HCT116 (cell line): Measurements from ENCODE around the gene KRT15. TPM values are rescaled to one million over a fixed set of nuclear protein-coding genes. Genes with fewer than 3 reads are reported as not detected.

ENCODE experiments used
- ATAC-seq: fragments of 200-7000 bp; cut with Tn5 transposase; 2 replicates; pipeline ENCODE4 v1.9.1; 2020; ENCODE audit warnings: mild to moderate bottlenecking, moderate library complexity
- BruUV-seq: library from RNA; stranded (reverse); fragments of 400-500 nt; replicated peaks from 2 replicates; lab custom pipeline; 2021; lab: Mats Ljungman, UMichigan
- CTCF ChIA-PET: fragments of 300-600 bp; sonication (Branson Sonifier 250); formaldehyde crosslinking; loops from one replicate; lab custom pipeline; 2021; ENCODE audit warnings: antibody characterized with exemption; lab: Charles Lee
- POLR2A ChIA-PET: fragments of 300-600, 350-600 bp; sonication (Branson Sonifier 250); formaldehyde crosslinking; loops from one replicate; lab custom pipeline; 2021; ENCODE audit warnings: antibody characterized with exemption; lab: Charles Lee
- RAD21 ChIA-PET, 2 experiments: fragments of 300-600 bp; sonication (Branson Sonifier 250); formaldehyde crosslinking; loops; one replicate each; lab custom pipeline; 2023; ENCODE audit warnings: low total read pairs in 2 of 2; ENCODE audit not compliant: uncharacterized antibody in 2 of 2, unreplicated experiment in 2 of 2, low non-redundant PET in 1 of 2; lab: Charles Lee
- DNase-seq: peaks from one replicate; pipeline ENCODE4 v3.0.0-alpha.2; 2010; ENCODE audit warnings: low read depth, low spot score
- H2AFZ ChIP-seq: fragments of 200-600 bp; shearing (Covaris generic), sonication (generic); 2 replicates; pipeline ENCODE4 v1.6.1; 2017; ENCODE audit warnings: low read depth, mixed run types, mixed read lengths, antibody characterized with exemption, low read length; ENCODE audit not compliant: poor library complexity, severe bottlenecking
- H3K27ac ChIP-seq: 2 replicates; pipeline ENCODE4 v1.5.1; 2012; ENCODE audit warnings: low read depth, low read length
- H3K27me3 ChIP-seq: fragments of 200-600 bp; sonication (generic); 2 replicates; pipeline ENCODE4 v1.6.1; 2016; ENCODE audit warnings: mixed run types, low read length, mixed read lengths; ENCODE audit not compliant: insufficient read depth
- H3K36me3 ChIP-seq, 2 experiments: fragments of 200-500 bp in 1 of 2; fragments of 200-600 bp in 1 of 2; sonication (Bioruptor generic) in 1 of 2; sonication (generic) in 1 of 2; 2 replicates each; pipeline versions ENCODE4 v1.5.1 to v1.6.1; 2014 to 2016; ENCODE audit warnings: low read length in 2 of 2, inconsistent platforms in 1 of 2, mixed read lengths in 1 of 2, mixed run types in 1 of 2; ENCODE audit not compliant: insufficient read depth in 2 of 2, control insufficient read depth in 1 of 2
- H3K4me1 ChIP-seq, 2 experiments: fragments of 200-600 bp in 1 of 2; sonication (generic) in 1 of 2; 2 replicates each; pipeline versions ENCODE4 v1.5.1 to v1.6.1; 2012 to 2017; ENCODE audit warnings: low read length in 2 of 2, inconsistent platforms in 1 of 2, mild to moderate bottlenecking in 1 of 2, mixed read lengths in 1 of 2, mixed run types in 1 of 2, moderate library complexity in 1 of 2; ENCODE audit not compliant: insufficient read depth in 2 of 2, control insufficient read depth in 1 of 2
- H3K4me2 ChIP-seq: fragments of 200-600 bp; sonication (generic); 2 replicates; pipeline ENCODE4 v1.6.1; 2017; ENCODE audit warnings: mixed run types, low read length, mixed read lengths
- H3K4me3 ChIP-seq, 2 experiments: fragments of 200-600 bp in 1 of 2; sonication (generic) in 1 of 2; replicated peaks in 1 of 2; 2 replicates each; pipeline ENCODE4 v1.5.1; 2011 to 2016; ENCODE audit warnings: low read length in 2 of 2, control low read depth in 1 of 2, low read depth in 1 of 2, mild to moderate bottlenecking in 1 of 2, mixed read lengths in 1 of 2, mixed run types in 1 of 2
- H3K79me2 ChIP-seq: fragments of 200-600 bp; sonication (generic); 2 replicates; pipeline ENCODE4 v1.6.1; 2017; ENCODE audit warnings: mild to moderate bottlenecking, mixed run types, low read length, moderate library complexity, mixed read lengths; ENCODE audit not compliant: insufficient read depth
- H3K9ac ChIP-seq: fragments of 200-600 bp; sonication (generic); 2 replicates; pipeline ENCODE4 v1.6.1; 2016; ENCODE audit warnings: low read length, mixed read lengths
- H3K9me2 ChIP-seq: fragments of 200-600 bp; sonication (generic), shearing (Covaris generic); 2 replicates; pipeline ENCODE4 v1.6.1; 2017; ENCODE audit warnings: mixed run types, mild to moderate bottlenecking, moderate library complexity; ENCODE audit not compliant: insufficient read depth
- H3K9me3 ChIP-seq, 2 experiments: fragments of 200-500 bp in 1 of 2; fragments of 200-600 bp in 1 of 2; sonication (Bioruptor generic) in 1 of 2; sonication (generic) in 1 of 2; 2 replicates each; pipeline ENCODE4 v1.6.1; 2014 to 2017; ENCODE audit warnings: low read length in 2 of 2, mixed read lengths in 2 of 2, inconsistent platforms in 1 of 2, low read depth in 1 of 2, mild to moderate bottlenecking in 1 of 2, mixed run types in 1 of 2, moderate library complexity in 1 of 2; ENCODE audit not compliant: control insufficient read depth in 1 of 2, insufficient read depth in 1 of 2
- H4K20me1 ChIP-seq: fragments of 200-600 bp; sonication (generic), shearing (Covaris generic); 2 replicates; pipeline ENCODE4 v1.6.1; 2017; ENCODE audit warnings: mixed run types, mild to moderate bottlenecking, moderate library complexity; ENCODE audit not compliant: insufficient read depth
- CEBPB ChIP-seq: IDR thresholded peaks from 2 replicates; pipeline ENCODE4 v1.6.1; 2012; ENCODE audit warnings: low read depth
- CTCF ChIP-seq, 3 experiments: fragments of 200-600 bp in 1 of 3; sonication (generic) in 1 of 3; IDR thresholded peaks in 2 of 3; conservative IDR thresholded peaks in 1 of 3; 2 replicates each; pipeline ENCODE4 v1.5.1; 2012 to 2017; ENCODE audit warnings: low read depth in 2 of 3, low read length in 2 of 3, antibody characterized with exemption in 1 of 3, borderline replicate concordance in 1 of 3, control low read depth in 1 of 3, mild to moderate bottlenecking in 1 of 3, mixed read lengths in 1 of 3, mixed run types in 1 of 3, moderate library complexity in 1 of 3; ENCODE audit not compliant: insufficient read depth in 1 of 3
- EZH2phosphoT487 ChIP-seq: fragments of 200-600 bp; IDR thresholded peaks from 2 replicates; pipeline ENCODE4 v1.6.1; 2018; ENCODE audit warnings: antibody characterized with exemption, borderline replicate concordance
- FOSL1 ChIP-seq: IDR thresholded peaks from 2 replicates; pipeline ENCODE4 v1.6.1; 2012; ENCODE audit warnings: low read depth
- TCF7L2 ChIP-seq: IDR thresholded peaks from 2 replicates; pipeline ENCODE4 v1.7.0; 2011; ENCODE audit warnings: borderline replicate concordance, inconsistent platforms; ENCODE audit not compliant: insufficient read depth, insufficient read length; ENCODE audit errors: extremely low read depth
- ZNF274 ChIP-seq: fragments of 200-500 bp; sonication (Bioruptor generic); IDR thresholded peaks from 2 replicates; pipeline ENCODE4 v1.6.1; 2014; ENCODE audit warnings: mild to moderate bottlenecking, low read depth, low read length, inconsistent platforms
- intact Hi-C: fragments of 100-400 bp; cut with micrococcal nuclease; formaldehyde crosslinking; loops from 2 replicates; pipeline ENCODE4 v1.10.0; 2022
- total RNA-seq: library from RNA; stranded (reverse); gene quantifications from one replicate; pipeline ENCODE4 v1.2.1, GENCODE V29; 2021; ENCODE audit not compliant: unreplicated experiment

The KRT15 gene
- total RNA-seq, 1 experiment from 2014 or later, result 37.1 TPM

- no peak overlapping the region for H3K4me2 ChIP-seq
- no peak overlapping the region for H3K9ac ChIP-seq
- no peaks in the 10 kb centered on the region for H3K9me3 ChIP-seq
- no peak for ATAC-seq
- no peak overlapping the region for H2AFZ ChIP-seq
- no peaks in the 10 kb centered on the region for H3K27me3 ChIP-seq
- no peak overlapping the region for H3K4me3 ChIP-seq
- POLR2A ChIA-PET, result interaction anchor here (0.7 to 2.3 kb wide), 4 partner anchors 9 to 15 kb away, joined by 3 to 7 read pairs (median 4); partner anchors contain the start of gene KRT19
- RAD21 ChIA-PET, result interaction anchor here in 1 of 2 experiments (1.0 kb wide), 1 partner anchor 12 kb away, joined by 3 read pairs; no protein-coding TSS in a partner anchor
- H3K9me2 ChIP-seq, result no peaks in the 10 kb centered on the region
- BruUV-seq, result no TSS peak
- H3K79me2 ChIP-seq, result no peaks in the 10 kb centered on the region
- TF ChIP-seq CEBPB, result no peak
- no peak for TF ChIP-seq FOSL1
- TF ChIP-seq TCF7L2, result no peak
- no peak for TF ChIP-seq ZNF274
- no peak for TF ChIP-seq EZH2phosphoT487
- no peak for TF ChIP-seq CTCF (IDR thresholded peaks at IDR 0.05 in 2 of 3, conservative IDR thresholded peaks at IDR 0.05 in 1 of 3; ENCODE audit: borderline replicate concordance in 1 of 3, insufficient read depth in 1 of 3, low read depth in 2 of 3, low read length in 2 of 3)
- TF ChIP-seq, all 23 proteins: peak for 0
- Histone ChIP-seq H3K27ac (no peak overlapping the region), H3K4me1 (peaks cover 22 to 72% of the 10 kb centered on the region in 2 experiments), H4K20me1 (no peaks in the 10 kb centered on the region), H3K36me3 (no peaks in the 10 kb centered on the region)
- CTCF ChIA-PET, result interaction anchor here (1.2 to 4.9 kb wide), 2 partner anchors 12 to 126 kb away, joined by 5 to 39 read pairs; no protein-coding TSS in a partner anchor
- intact Hi-C loops, result no loop called here
- no peak for DNase-seq
Observed at GRCh38 chr17:41536741-41537613, 18.3 kb upstream of the KRT15 start.
